B cell (primary cell): ENCODE data around the gene NTMT1. TPM values are rescaled to one million over a fixed set of nuclear protein-coding genes. Genes with fewer than 3 reads are reported as not detected.

Experiments used
- ATAC-seq: fragments of 200-7000 bp; cut with Tn5 transposase; one replicate; pipeline ENCODE4 v1.10.0; 2021; ENCODE audit warnings: low read depth, mild to moderate bottlenecking, moderate number of reproducible peaks, moderate library complexity
- CTCF ChIA-PET: fragments of 350-600 bp; sonication (Branson Sonifier 250); formaldehyde crosslinking; loops from one replicate; lab custom pipeline; 2021; ENCODE audit warnings: antibody characterized with exemption, inconsistent platforms; lab: Charles Lee
- POLR2A ChIA-PET: fragments of 350-600 bp; sonication (Branson Sonifier 250); formaldehyde crosslinking; loops from one replicate; lab custom pipeline; 2021; ENCODE audit warnings: antibody characterized with exemption; lab: Charles Lee
- DNase-seq: peaks from one replicate; pipeline ENCODE4 v3.0.0; 2013
- H2AFZ ChIP-seq: 2 replicates; pipeline ENCODE4 v1.6.1; 2012; ENCODE audit warnings: mild to moderate bottlenecking, low read depth, low read length; ENCODE audit not compliant: insufficient read depth, poor library complexity, severe bottlenecking
- H3K27ac ChIP-seq, 2 donors: 1 replicate in 1 of 2; 2 replicates in 1 of 2; pipeline ENCODE4 v1.5.1; 2012 to 2013; ENCODE audit warnings: low read length in 2 of 2, mild to moderate bottlenecking in 2 of 2, moderate library complexity in 1 of 2
- H3K27me3 ChIP-seq, 4 experiments: fragments of 200-600 bp in 1 of 4; sonication (generic) in 1 of 4; replicated peaks in 1 of 4; 1 replicate in 2 of 4; 2 replicates in 2 of 4; pipeline versions ENCODE4 v1.6.1 to v1.7.0; 2013 to 2016; ENCODE audit warnings: low read length in 3 of 4, mild to moderate bottlenecking in 2 of 4, mixed read lengths in 1 of 4, moderate library complexity in 1 of 4; ENCODE audit not compliant: insufficient read depth in 4 of 4, control insufficient read depth in 3 of 4; ENCODE audit errors: control extremely low read depth in 1 of 4
- H3K36me3 ChIP-seq, 2 experiments: replicated peaks in 1 of 2; 1 replicate in 1 of 2; 2 replicates in 1 of 2; pipeline versions ENCODE4 v1.6.1 to v1.7.1; 2013; ENCODE audit warnings: low read length in 1 of 2; ENCODE audit not compliant: insufficient read depth in 2 of 2, control insufficient read depth in 1 of 2; ENCODE audit errors: control extremely low read depth in 1 of 2, extremely low read depth in 1 of 2
- H3K4me1 ChIP-seq, 2 donors: fragments of 200-600 bp in 1 of 2; sonication (generic) in 1 of 2; 1 replicate in 1 of 2; 2 replicates in 1 of 2; pipeline versions ENCODE4 v1.5.1 to v1.6.1; 2013 to 2017; ENCODE audit warnings: low read length in 2 of 2; ENCODE audit not compliant: control insufficient read depth in 2 of 2, insufficient read depth in 2 of 2
- H3K4me2 ChIP-seq: replicated peaks from 2 replicates; pipeline ENCODE3; 2012; ENCODE audit warnings: mild to moderate bottlenecking, low read depth, low read length; ENCODE audit not compliant: poor library complexity, severe bottlenecking
- H3K4me3 ChIP-seq, 5 experiments: fragments of 200-600 bp in 1 of 5; sonication (generic) in 1 of 5; 1 replicate in 3 of 5; 2 replicates in 2 of 5; pipeline versions ENCODE4 v1.5.1 to v1.7.0; 2011 to 2016; ENCODE audit warnings: low read length in 4 of 5, mild to moderate bottlenecking in 4 of 5, low read depth in 2 of 5, control low read depth in 1 of 5, moderate library complexity in 1 of 5; ENCODE audit not compliant: insufficient read depth in 1 of 5; ENCODE audit errors: control extremely low read depth in 1 of 5, extremely low read depth in 1 of 5
- H3K79me2 ChIP-seq: fragments of 200-600 bp; sonication (generic); one replicate; pipeline ENCODE4 v1.6.0; 2016; ENCODE audit warnings: low read length; ENCODE audit not compliant: control insufficient read depth, insufficient read depth
- H3K9ac ChIP-seq: fragments of 200-600 bp; sonication (generic); 2 replicates; pipeline ENCODE4 v1.6.1; 2017; ENCODE audit warnings: mild to moderate bottlenecking, low read length, moderate library complexity
- H3K9me3 ChIP-seq, 3 donors: one replicate each; pipeline versions ENCODE4 v1.6.1 to v1.7.1; 2013; ENCODE audit warnings: low read length in 2 of 3; ENCODE audit not compliant: control insufficient read depth in 2 of 3, insufficient read depth in 1 of 3; ENCODE audit errors: control extremely low read depth in 1 of 3
- H4K20me1 ChIP-seq: 2 replicates; pipeline ENCODE4 v1.6.0; 2012; ENCODE audit warnings: mild to moderate bottlenecking, low read length; ENCODE audit not compliant: insufficient read depth, control insufficient read depth, poor library complexity, severe bottlenecking
- H3K27ac Mint-ChIP-seq: one replicate; pipeline ENCODE4 v1.8.0; 2021; ENCODE audit warnings: mixed read lengths
- H3K27me3 Mint-ChIP-seq: one replicate; pipeline ENCODE4 v1.8.0; 2021; ENCODE audit warnings: mixed read lengths
- H3K4me1 Mint-ChIP-seq: one replicate; pipeline ENCODE4 v1.8.0; 2021; ENCODE audit warnings: mixed read lengths
- H3K4me3 Mint-ChIP-seq: one replicate; pipeline ENCODE4 v1.8.0; 2021; ENCODE audit warnings: mixed read lengths
- H3K9me3 Mint-ChIP-seq: one replicate; pipeline ENCODE4 v1.8.0; 2022; ENCODE audit warnings: mixed read lengths; ENCODE audit not compliant: insufficient read depth
- EZH2 ChIP-seq: IDR thresholded peaks from 2 replicates; pipeline ENCODE4 v1.6.1; 2012; ENCODE audit warnings: borderline replicate concordance, low read depth, mild to moderate bottlenecking, moderate library complexity, low read length; ENCODE audit not compliant: insufficient read depth, poor library complexity, severe bottlenecking
- WGBS: methylation state at CpG from one replicate; pipeline ENCODE4 v1.1.5; 2013; ENCODE audit warnings: missing lambda C conversion rate; ENCODE audit not compliant: insufficient coverage; 5-methylcytosine and 5-hydroxymethylcytosine counted together
- intact Hi-C: fragments of 100-400 bp; cut with micrococcal nuclease; formaldehyde crosslinking; loops from one replicate; pipeline ENCODE4 v1.10.0; 2022
- polyA plus RNA-seq: library from polyadenylated mRNA; depleted of rRNA; stranded (reverse); fragments of >200 nt; gene quantifications from 2 replicates; pipeline ENCODE4 v1.2.3, GENCODE V29; 2012
- total RNA-seq, 2 donors: library from RNA; stranded (reverse); fragments of 120-200 nt in 1 of 2; gene quantifications; 1 replicate in 1 of 2; 2 replicates in 1 of 2; pipeline versions ENCODE4 v1.2.3 to v1.2.4, GENCODE V29; 2013 to 2022
- TF ChIP-seq, protein P1 (sequence below): fragments of 200-600 bp; IDR thresholded peaks from one replicate; pipeline ENCODE4 v1.8.0; 2022; ENCODE audit warnings: antibody characterized with exemption, mild to moderate bottlenecking

NTMT1 gene
- total and polyA plus RNA-seq, 2 donors (not counting 1 experiment from before 2014, with no cell fraction given), result 21.8 to 35.3 TPM

DNA sequence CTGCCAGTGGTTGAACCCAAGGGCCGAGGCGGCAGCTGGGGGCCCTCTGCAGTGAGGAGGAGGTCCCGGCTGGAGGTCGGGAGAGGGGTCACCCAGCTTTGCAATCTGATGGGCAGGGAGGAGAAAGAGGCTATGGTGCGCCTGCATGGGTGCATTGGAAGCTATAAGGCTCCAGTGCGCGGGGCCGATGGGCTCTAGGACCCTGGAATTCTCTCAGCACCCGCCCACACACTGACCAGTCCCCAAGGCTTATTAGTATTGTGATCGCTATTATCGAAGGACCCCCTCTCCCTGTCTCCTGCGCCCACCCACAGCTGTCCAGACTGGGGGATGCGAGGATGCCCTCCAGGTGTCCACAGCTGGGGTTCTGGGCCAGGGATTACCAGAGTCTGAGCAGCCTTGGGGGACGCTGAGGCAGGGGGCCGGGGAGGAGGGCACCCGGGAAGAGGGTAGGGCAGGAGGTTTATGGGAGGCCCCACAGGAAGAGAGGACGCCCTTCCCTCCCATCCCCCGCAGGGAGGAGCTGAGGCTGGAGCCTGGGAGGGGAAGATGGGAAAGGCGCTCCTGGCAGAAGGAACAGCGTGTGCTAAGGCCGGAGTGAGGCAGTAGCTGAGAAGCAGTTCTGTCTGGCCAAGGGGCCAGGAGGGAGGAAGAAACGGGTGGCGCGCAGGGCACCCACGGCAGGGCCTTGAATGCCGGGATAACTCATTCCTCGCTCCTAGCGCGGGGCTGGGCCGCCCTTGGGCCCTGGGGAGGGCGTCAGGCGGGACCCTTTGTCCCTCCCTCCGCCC, 29.2 kb upstream of the NTMT1 start:
- no peaks in the 10 kb centered on the region for H3K79me2 ChIP-seq
- CTCF ChIA-PET, result interaction anchor here (0.7 to 1.2 kb wide), 3 partner anchors 10 to 468 kb away, joined by 3 read pairs; no protein-coding TSS in a partner anchor
- DNase-seq (no peak), ATAC-seq (no peak)
- peaks cover 0 to 40% (median 11%) of the 10 kb centered on the region in 4 experiments for H3K27me3 ChIP-seq
- H2AFZ ChIP-seq, result no peak overlapping the region
- Mint-ChIP-seq H3K27ac (no peak overlapping the region), H3K27me3 (peaks cover 56% of the 10 kb centered on the region), H3K9me3 (no peaks in the 10 kb centered on the region), H3K4me3 (no peak overlapping the region), H3K4me1 (peaks cover 12% of the 10 kb centered on the region)
- H3K36me3 ChIP-seq, result no peaks in the 10 kb centered on the region
- POLR2A ChIA-PET, result interaction anchor here (1.1 kb wide), 1 partner anchor 419 kb away, joined by 3 read pairs; the partner anchor contains the start of gene IER5L
- no peak overlapping the region for H3K27ac ChIP-seq
- H4K20me1 ChIP-seq, result no peaks in the 10 kb centered on the region
- H3K4me2 ChIP-seq, result no peak overlapping the region
- no peak overlapping the region for H3K4me3 ChIP-seq
- peaks cover 0 to 9% (median 0%) of the 10 kb centered on the region in 3 donors for H3K9me3 ChIP-seq
- intact Hi-C loops, result no loop called here
- peaks cover 14 to 15% of the 10 kb centered on the region in 2 donors for H3K4me1 ChIP-seq
- no peak for TF ChIP-seq EZH2
- TF ChIP-seq, protein P1, sequence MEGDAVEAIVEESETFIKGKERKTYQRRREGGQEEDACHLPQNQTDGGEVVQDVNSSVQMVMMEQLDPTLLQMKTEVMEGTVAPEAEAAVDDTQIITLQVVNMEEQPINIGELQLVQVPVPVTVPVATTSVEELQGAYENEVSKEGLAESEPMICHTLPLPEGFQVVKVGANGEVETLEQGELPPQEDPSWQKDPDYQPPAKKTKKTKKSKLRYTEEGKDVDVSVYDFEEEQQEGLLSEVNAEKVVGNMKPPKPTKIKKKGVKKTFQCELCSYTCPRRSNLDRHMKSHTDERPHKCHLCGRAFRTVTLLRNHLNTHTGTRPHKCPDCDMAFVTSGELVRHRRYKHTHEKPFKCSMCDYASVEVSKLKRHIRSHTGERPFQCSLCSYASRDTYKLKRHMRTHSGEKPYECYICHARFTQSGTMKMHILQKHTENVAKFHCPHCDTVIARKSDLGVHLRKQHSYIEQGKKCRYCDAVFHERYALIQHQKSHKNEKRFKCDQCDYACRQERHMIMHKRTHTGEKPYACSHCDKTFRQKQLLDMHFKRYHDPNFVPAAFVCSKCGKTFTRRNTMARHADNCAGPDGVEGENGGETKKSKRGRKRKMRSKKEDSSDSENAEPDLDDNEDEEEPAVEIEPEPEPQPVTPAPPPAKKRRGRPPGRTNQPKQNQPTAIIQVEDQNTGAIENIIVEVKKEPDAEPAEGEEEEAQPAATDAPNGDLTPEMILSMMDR, result no peak
- H3K9ac ChIP-seq, result no peak overlapping the region
- WGBS, result 78% methylated on average over 16 of the region's 33 CpGs
